ENCODE measurements around the gene ALKBH3. TPM values are rescaled to one million over a fixed set of nuclear protein-coding genes. Genes with fewer than 3 reads are reported as not detected.

ALKBH3 gene
- total RNA-seq, 1 donor from 2014 or later, result 37.4 TPM

DNA sequence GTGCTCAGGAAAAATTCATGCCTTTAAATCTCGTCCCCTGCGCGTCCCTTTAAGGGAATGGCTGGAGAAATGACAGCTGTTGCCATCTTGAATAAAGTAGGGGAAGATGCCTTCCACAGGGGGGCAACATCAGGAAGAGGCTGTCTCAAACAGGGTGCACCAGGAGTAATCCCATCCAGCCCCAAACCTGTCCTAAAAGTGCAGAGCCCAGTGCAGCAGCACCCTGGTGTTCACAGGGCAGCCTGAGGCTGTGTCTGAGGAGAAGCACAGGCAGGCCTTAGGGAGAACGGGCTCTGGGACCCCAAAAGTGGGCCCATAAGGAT is 51.0 kb downstream of the ALKBH3 start:
- Histone ChIP-seq H3K4me2 (no peak overlapping the region), H3K9me3 (ENCODE audit: low read depth) (no peaks in the 10 kb centered on the region), H3K27ac (no peak overlapping the region), H3K4me1 (peaks cover 10% of the 10 kb centered on the region), H3K4me3 (no peak overlapping the region), H3K36me3 (no peaks in the 10 kb centered on the region), H4K20me1 (ENCODE audit: low read depth) (no peaks in the 10 kb centered on the region), H2AFZ (replicated peaks) (no peak overlapping the region), H3K9ac (no peak overlapping the region), H3K79me2 (ENCODE audit: low read depth) (no peaks in the 10 kb centered on the region), H3K27me3 (no peaks in the 10 kb centered on the region), H3F3A (ENCODE audit: low read depth) (no peaks in the 10 kb centered on the region)
- no peaks in the 10 kb centered on the region for H3K36me3 Mint-ChIP-seq
- H3K4me1 Mint-ChIP-seq, result peaks cover 21% of the 10 kb centered on the region
- TF ChIP-seq EZH2phosphoT487 (IDR thresholded peaks at IDR 0.05), result no peak
- TF ChIP-seq, protein P1, sequence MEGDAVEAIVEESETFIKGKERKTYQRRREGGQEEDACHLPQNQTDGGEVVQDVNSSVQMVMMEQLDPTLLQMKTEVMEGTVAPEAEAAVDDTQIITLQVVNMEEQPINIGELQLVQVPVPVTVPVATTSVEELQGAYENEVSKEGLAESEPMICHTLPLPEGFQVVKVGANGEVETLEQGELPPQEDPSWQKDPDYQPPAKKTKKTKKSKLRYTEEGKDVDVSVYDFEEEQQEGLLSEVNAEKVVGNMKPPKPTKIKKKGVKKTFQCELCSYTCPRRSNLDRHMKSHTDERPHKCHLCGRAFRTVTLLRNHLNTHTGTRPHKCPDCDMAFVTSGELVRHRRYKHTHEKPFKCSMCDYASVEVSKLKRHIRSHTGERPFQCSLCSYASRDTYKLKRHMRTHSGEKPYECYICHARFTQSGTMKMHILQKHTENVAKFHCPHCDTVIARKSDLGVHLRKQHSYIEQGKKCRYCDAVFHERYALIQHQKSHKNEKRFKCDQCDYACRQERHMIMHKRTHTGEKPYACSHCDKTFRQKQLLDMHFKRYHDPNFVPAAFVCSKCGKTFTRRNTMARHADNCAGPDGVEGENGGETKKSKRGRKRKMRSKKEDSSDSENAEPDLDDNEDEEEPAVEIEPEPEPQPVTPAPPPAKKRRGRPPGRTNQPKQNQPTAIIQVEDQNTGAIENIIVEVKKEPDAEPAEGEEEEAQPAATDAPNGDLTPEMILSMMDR (IDR thresholded peaks at IDR 0.05), result peak; percentile 43
- H3K27ac Mint-ChIP-seq, result no peak overlapping the region
- DNase-seq (ENCODE audit: low spot score), result peak; percentile 57
- peaks cover 9% of the 10 kb centered on the region for H3K27me3 Mint-ChIP-seq (ENCODE audit: insufficient read depth, low read depth)
- no peak overlapping the region for H3K4me3 Mint-ChIP-seq
- H3K9me3 Mint-ChIP-seq, result no peaks in the 10 kb centered on the region

DNA sequence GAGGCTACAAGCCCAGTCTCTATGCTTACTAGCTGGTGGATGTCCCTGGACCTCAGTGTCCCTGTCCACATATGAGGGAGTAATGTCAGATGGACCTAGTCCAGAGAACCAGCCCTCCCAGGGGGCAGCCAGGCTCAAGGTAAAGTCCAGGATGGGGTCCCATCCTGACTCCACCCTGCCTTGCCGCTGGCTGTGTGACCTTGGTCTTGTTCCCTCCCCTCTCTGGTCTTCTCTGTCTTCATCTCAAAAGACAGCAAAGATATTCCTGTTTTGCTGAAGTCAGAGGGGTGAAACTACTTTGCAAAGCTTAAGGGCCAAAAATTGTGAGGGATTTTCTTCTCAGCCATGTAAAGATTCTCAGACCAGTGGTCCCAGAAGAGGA is 52.6 kb downstream of the ALKBH3 start:
- Histone ChIP-seq H3K79me2 (ENCODE audit: low read depth) (no peaks in the 10 kb centered on the region), H3K9ac (no peak overlapping the region), H3K27ac (no peak overlapping the region), H2AFZ (replicated peaks) (no peak overlapping the region), H3K4me3 (no peak overlapping the region), H3F3A (ENCODE audit: low read depth) (no peaks in the 10 kb centered on the region), H3K9me3 (ENCODE audit: low read depth) (no peaks in the 10 kb centered on the region), H4K20me1 (ENCODE audit: low read depth) (no peaks in the 10 kb centered on the region), H3K4me1 (peaks cover 10% of the 10 kb centered on the region), H3K27me3 (no peaks in the 10 kb centered on the region), H3K4me2 (peak overlapping the region; percentile 58), H3K36me3 (no peaks in the 10 kb centered on the region)
- Mint-ChIP-seq H3K36me3 (no peaks in the 10 kb centered on the region), H3K9me3 (no peaks in the 10 kb centered on the region), H3K4me3 (no peak overlapping the region), H3K4me1 (peaks cover 19% of the 10 kb centered on the region), H3K27me3 (ENCODE audit: insufficient read depth, low read depth) (peaks cover 13% of the 10 kb centered on the region), H3K27ac (no peak overlapping the region)
- TF ChIP-seq EZH2 (IDR thresholded peaks at IDR 0.05) (no peak), EZH2phosphoT487 (IDR thresholded peaks at IDR 0.05) (no peak)
- TF ChIP-seq, protein P1 (IDR thresholded peaks at IDR 0.05), result no peak
- no peak for DNase-seq (ENCODE audit: low spot score)

DNA sequence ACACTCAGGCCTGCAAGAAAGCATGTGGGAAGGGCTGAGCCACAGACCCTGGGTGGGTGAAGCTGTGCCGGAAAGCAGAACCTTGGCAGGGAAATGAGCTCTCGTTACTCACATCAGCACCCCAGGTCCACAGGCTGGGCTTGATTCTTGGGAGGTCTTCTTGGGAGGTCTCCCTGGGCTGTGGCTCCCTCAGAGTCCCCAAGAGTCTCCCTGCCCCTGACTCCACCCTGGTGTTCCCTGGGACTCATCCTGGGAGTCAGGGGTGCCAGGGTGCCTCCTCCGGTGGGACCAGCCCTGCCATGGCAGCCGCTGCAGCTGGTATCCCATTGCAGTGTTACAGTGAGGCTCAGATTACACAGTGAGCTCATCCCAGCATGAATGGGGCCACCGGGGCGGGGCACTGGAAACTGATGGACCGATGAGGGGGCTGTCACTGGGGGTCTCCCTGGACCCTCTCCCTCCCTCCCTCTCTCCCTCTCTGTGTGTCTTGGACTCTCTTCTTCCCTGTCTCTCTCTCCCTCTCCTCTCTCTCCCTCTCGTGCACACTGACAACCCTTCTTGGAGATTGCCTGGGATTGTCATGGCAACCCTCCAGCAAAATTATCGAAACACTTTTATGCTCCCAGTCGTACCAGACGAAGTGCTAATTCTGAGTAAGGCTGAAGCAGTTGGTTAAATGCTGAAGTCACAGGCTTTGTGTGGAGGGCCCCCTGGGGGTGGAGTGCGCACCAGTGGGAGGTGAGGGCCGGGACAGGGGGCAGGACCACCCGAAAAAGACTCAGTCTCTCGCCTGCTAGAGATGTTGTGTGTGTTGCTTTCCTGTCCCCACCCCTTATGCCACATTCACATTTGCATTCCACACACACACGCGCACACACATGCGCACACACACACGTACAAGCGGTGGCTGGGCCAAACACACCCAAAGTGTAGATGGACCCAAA is 53.2 kb downstream of the ALKBH3 start:
- H3F3A ChIP-seq (ENCODE audit: low read depth), result no peaks in the 10 kb centered on the region
- H3K36me3 Mint-ChIP-seq, result no peaks in the 10 kb centered on the region
- peak; percentile 37 for DNase-seq (ENCODE audit: low spot score)
- no peaks in the 10 kb centered on the region for H3K36me3 ChIP-seq
- no peak overlapping the region for H2AFZ ChIP-seq (replicated peaks)
- H3K4me1 Mint-ChIP-seq, result peaks cover 19% of the 10 kb centered on the region
- no peaks in the 10 kb centered on the region for H4K20me1 ChIP-seq (ENCODE audit: low read depth)
- TF ChIP-seq, protein P1 (IDR thresholded peaks at IDR 0.05), result no peak
- no peak for TF ChIP-seq EZH2 (IDR thresholded peaks at IDR 0.05)
- TF ChIP-seq EZH2phosphoT487 (IDR thresholded peaks at IDR 0.05), result no peak
- H3K4me3 ChIP-seq, result no peak overlapping the region
- no peak overlapping the region for H3K4me3 Mint-ChIP-seq
- no peaks in the 10 kb centered on the region for H3K27me3 ChIP-seq
- no peaks in the 10 kb centered on the region for H3K79me2 ChIP-seq (ENCODE audit: low read depth)
- no peaks in the 10 kb centered on the region for H3K9me3 Mint-ChIP-seq
- peaks cover 13% of the 10 kb centered on the region for H3K27me3 Mint-ChIP-seq (ENCODE audit: insufficient read depth, low read depth)
- peak overlapping the region; percentile 79 for H3K27ac Mint-ChIP-seq
- no peaks in the 10 kb centered on the region for H3K9me3 ChIP-seq (ENCODE audit: low read depth)
- peaks cover 10% of the 10 kb centered on the region for H3K4me1 ChIP-seq
- no peak overlapping the region for H3K27ac ChIP-seq
- H3K4me2 ChIP-seq, result peak overlapping the region; percentile 58
- no peak overlapping the region for H3K9ac ChIP-seq
